ENCODE data around the gene PAQR9. TPM values are rescaled to one million over a fixed set of nuclear protein-coding genes. Genes with fewer than 3 reads are reported as not detected.

The PAQR9 gene
- total RNA-seq, 1 experiment from 2014 or later, result not detected

- Mint-ChIP-seq H3K4me1 (ENCODE audit: insufficient read depth, unreplicated experiment) (peaks cover 12% of the 10 kb centered on the region), H3K36me3 (ENCODE audit: insufficient read depth, unreplicated experiment) (peaks cover 8% of the 10 kb centered on the region), H3K27me3 (ENCODE audit: insufficient read depth, unreplicated experiment) (no peaks in the 10 kb centered on the region), H3K27ac (ENCODE audit: low read depth, unreplicated experiment) (no peak overlapping the region), H3K4me3 (ENCODE audit: unreplicated experiment) (no peak overlapping the region), H3K9me3 (ENCODE audit: unreplicated experiment) (no peaks in the 10 kb centered on the region)
- POLR2A ChIA-PET, result no interaction called here
- TF ChIP-seq CTCF (IDR thresholded peaks at IDR 0.05; ENCODE audit: unreplicated experiment), result no peak
- intact Hi-C loops (cut with micrococcal nuclease), result loop anchor here (10.0 kb wide), 1 partner anchor 274 kb away; the partner anchor contains the start of gene TRPC1
- BruUV-seq (replicated peaks), result no TSS peak
- no peak for DNase-seq (ENCODE audit: unreplicated experiment)
- CTCF ChIA-PET, result interaction anchor here (1.3 to 14.5 kb wide), 2 partner anchors 11 to 168 kb away, joined by 4 to 212 read pairs; no protein-coding TSS in a partner anchor
Measured at GRCh38 chr3:142998439-142998838, 35.0 kb upstream of the PAQR9 start.

- DNase-seq (ENCODE audit: unreplicated experiment), result no peak
- Mint-ChIP-seq H3K4me1 (ENCODE audit: insufficient read depth, unreplicated experiment) (peaks cover 12% of the 10 kb centered on the region), H3K27me3 (ENCODE audit: insufficient read depth, unreplicated experiment) (no peaks in the 10 kb centered on the region), H3K36me3 (ENCODE audit: insufficient read depth, unreplicated experiment) (peaks cover 8% of the 10 kb centered on the region), H3K9me3 (ENCODE audit: unreplicated experiment) (no peaks in the 10 kb centered on the region), H3K27ac (ENCODE audit: low read depth, unreplicated experiment) (no peak overlapping the region), H3K4me3 (ENCODE audit: unreplicated experiment) (no peak overlapping the region)
- ChIA-PET POLR2A (interaction anchor here (0.5 to 0.8 kb wide), 2 partner anchors 418 to 419 kb away, joined by 3 to 4 read pairs; partner anchors contain the start of gene ATR), CTCF (interaction anchor here (0.6 to 14.5 kb wide), 8 partner anchors 11 to 410 kb away, joined by 3 to 212 read pairs (median 4); no protein-coding TSS in a partner anchor)
- intact Hi-C loops (cut with micrococcal nuclease), result loop anchor here (10.0 kb wide), 1 partner anchor 273 kb away; the partner anchor contains the start of gene TRPC1
- BruUV-seq (replicated peaks), result no TSS peak
- TF ChIP-seq CTCF (IDR thresholded peaks at IDR 0.05; ENCODE audit: unreplicated experiment), result no peak
Measured at GRCh38 chr3:142997330-142997729, 33.9 kb upstream of the PAQR9 start.

- intact Hi-C loops (cut with micrococcal nuclease), result loop anchor here (1.0 to 10.0 kb wide), 4 partner anchors 166 to 408 kb away; partner anchors contain the start of gene TRPC1
- no peaks in the 10 kb centered on the region for H3K36me3 Mint-ChIP-seq (ENCODE audit: insufficient read depth, unreplicated experiment)
- no peaks in the 10 kb centered on the region for H3K9me3 Mint-ChIP-seq (ENCODE audit: unreplicated experiment)
- DNase-seq (ENCODE audit: unreplicated experiment), result peak; percentile 85
- H3K4me1 Mint-ChIP-seq (ENCODE audit: insufficient read depth, unreplicated experiment), result no peaks in the 10 kb centered on the region
- ChIA-PET CTCF (interaction anchor here (0.6 to 14.5 kb wide), 21 partner anchors 9 to 1415 kb away, joined by 3 to 212 read pairs (median 4); no protein-coding TSS in a partner anchor), POLR2A (interaction anchor here (0.8 to 2.0 kb wide), 2 partner anchors 166 to 413 kb away, joined by 3 to 8 read pairs; no protein-coding TSS in a partner anchor)
- H3K27ac Mint-ChIP-seq (ENCODE audit: low read depth, unreplicated experiment), result no peak overlapping the region
- peak; percentile 65 for TF ChIP-seq CTCF (IDR thresholded peaks at IDR 0.05; ENCODE audit: unreplicated experiment)
- no peak overlapping the region for H3K4me3 Mint-ChIP-seq (ENCODE audit: unreplicated experiment)
- no TSS peak for BruUV-seq (replicated peaks)
- no peaks in the 10 kb centered on the region for H3K27me3 Mint-ChIP-seq (ENCODE audit: insufficient read depth, unreplicated experiment)
Measured at GRCh38 chr3:142993958-142994442, 30.5 kb upstream of the PAQR9 start.

- DNase-seq (ENCODE audit: unreplicated experiment), result no peak
- BruUV-seq (replicated peaks), result no TSS peak
- Mint-ChIP-seq H3K36me3 (ENCODE audit: insufficient read depth, unreplicated experiment) (no peaks in the 10 kb centered on the region), H3K27me3 (ENCODE audit: insufficient read depth, unreplicated experiment) (no peaks in the 10 kb centered on the region), H3K9me3 (ENCODE audit: unreplicated experiment) (no peaks in the 10 kb centered on the region), H3K4me1 (ENCODE audit: insufficient read depth, unreplicated experiment) (no peaks in the 10 kb centered on the region), H3K4me3 (ENCODE audit: unreplicated experiment) (no peak overlapping the region), H3K27ac (ENCODE audit: low read depth, unreplicated experiment) (no peak overlapping the region)
- intact Hi-C loops (cut with micrococcal nuclease), result loop anchor here (10.0 kb wide), 1 partner anchor 268 kb away; the partner anchor contains the start of gene TRPC1
- POLR2A ChIA-PET, result interaction anchor here (2.0 kb wide), 1 partner anchor 164 kb away, joined by 8 read pairs; no protein-coding TSS in a partner anchor
- CTCF ChIA-PET, result interaction anchor here (0.7 to 14.5 kb wide), 6 partner anchors 8 to 403 kb away, joined by 3 to 212 read pairs (median 6); no protein-coding TSS in a partner anchor
- no peak for TF ChIP-seq CTCF (IDR thresholded peaks at IDR 0.05; ENCODE audit: unreplicated experiment)
Measured at GRCh38 chr3:142992323-142992722, 28.8 kb upstream of the PAQR9 start.
